ENCODE measurements around the gene ERAS. TPM values are rescaled to one million over a fixed set of nuclear protein-coding genes. Genes with fewer than 3 reads are reported as not detected.

The ERAS gene
- total and polyA plus RNA-seq, 4 experiments from 2014 or later = not detected

DNA sequence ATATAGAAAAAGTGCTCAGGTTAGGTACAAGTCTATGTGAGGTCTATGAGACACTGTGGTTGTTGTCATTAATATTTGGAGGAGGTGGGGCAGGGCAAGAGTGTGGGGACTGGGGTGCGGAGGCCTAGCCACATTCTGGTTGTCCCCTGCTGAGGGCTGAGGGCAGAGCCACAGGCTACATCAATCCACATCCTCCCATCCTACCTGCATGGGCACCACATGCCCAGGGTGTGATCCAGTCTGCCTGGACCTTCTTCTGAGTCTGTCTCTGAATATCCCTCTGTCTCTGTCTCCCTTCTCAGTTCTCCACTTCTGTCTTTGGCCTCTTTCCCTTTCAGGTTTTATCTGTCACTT lies 41.1 kb upstream of the ERAS start:
- no peak overlapping the region for H3K4me3 ChIP-seq (ENCODE audit: low read length in 2 of 2)
- H3K27ac Mint-ChIP-seq = no peak overlapping the region
- intact Hi-C loops (cut with micrococcal nuclease) = no loop called here
- no peaks in the 10 kb centered on the region for H3K9me3 ChIP-seq (ENCODE audit: control insufficient read depth in 1 of 2, low read length in 2 of 2)
- no peak for DNase-seq
- H3K9me3 Mint-ChIP-seq = no peaks in the 10 kb centered on the region
- H3K36me3 ChIP-seq (ENCODE audit: insufficient read depth, low read length) = no peaks in the 10 kb centered on the region
- no peaks in the 10 kb centered on the region for H3K27me3 ChIP-seq (ENCODE audit: insufficient read depth, low read length)
- CTCF ChIA-PET (ENCODE audit: partially characterized antibody) = no interaction called here
- no peaks in the 10 kb centered on the region for H3K4me1 ChIP-seq (ENCODE audit: insufficient read depth, low read length)
- H3K4me3 Mint-ChIP-seq = no peak overlapping the region
- POLR2A ChIA-PET (ENCODE audit: partially characterized antibody) = no interaction called here
- H3K27ac ChIP-seq (ENCODE audit: low read depth, low read length) = no peak overlapping the region
- no peaks in the 10 kb centered on the region for H3K36me3 Mint-ChIP-seq
- peaks cover 0 to 9% (median 5%) of the 10 kb centered on the region in 4 donors for H3K4me1 Mint-ChIP-seq
- H3K27me3 Mint-ChIP-seq = peaks cover 0 to 1% of the 10 kb centered on the region in 2 donors

DNA sequence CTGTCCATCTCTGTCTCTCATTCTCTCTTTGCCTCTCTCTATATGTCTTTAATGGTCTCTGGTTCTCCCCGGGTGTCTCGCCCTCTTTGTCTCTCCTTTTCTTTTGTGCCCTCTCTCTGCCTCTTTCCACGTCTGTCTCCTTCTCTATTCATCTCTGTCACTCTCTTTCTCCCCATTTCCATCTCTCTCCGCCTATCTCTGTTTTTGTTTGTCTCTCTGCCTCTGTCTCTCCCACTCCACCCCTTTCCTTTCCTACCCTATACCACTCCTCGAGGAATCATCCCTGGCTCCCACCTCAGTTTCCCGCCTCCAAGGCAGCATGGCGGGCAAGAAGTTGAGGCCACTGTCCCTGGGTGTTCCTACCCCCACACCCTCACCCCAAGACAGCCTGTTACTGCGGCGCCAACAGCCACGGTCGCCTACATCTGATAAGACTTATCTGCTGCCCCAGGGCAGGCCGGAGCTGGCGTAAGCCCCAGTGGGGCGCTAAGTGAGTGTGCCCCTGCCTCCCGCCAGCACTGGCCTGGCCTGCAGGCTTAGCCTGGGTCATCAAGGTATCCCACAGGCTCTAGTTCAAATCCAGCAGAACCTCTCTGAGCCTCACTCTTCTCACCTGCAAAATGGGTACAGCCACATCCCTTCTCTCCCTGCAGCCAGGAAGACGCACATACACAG lies 40.6 kb upstream of the ERAS start:
- Histone ChIP-seq H3K4me1 (ENCODE audit: insufficient read depth, low read length) (no peaks in the 10 kb centered on the region), H3K27ac (ENCODE audit: low read depth, low read length) (no peak overlapping the region), H3K36me3 (ENCODE audit: insufficient read depth, low read length) (no peaks in the 10 kb centered on the region), H3K4me3 (ENCODE audit: low read length in 2 of 2) (no peak overlapping the region), H3K27me3 (ENCODE audit: insufficient read depth, low read length) (no peaks in the 10 kb centered on the region), H3K9me3 (ENCODE audit: control insufficient read depth in 1 of 2, low read length in 2 of 2) (no peaks in the 10 kb centered on the region)
- Mint-ChIP-seq H3K36me3 (no peaks in the 10 kb centered on the region), H3K9me3 (no peaks in the 10 kb centered on the region), H3K4me3 (no peak overlapping the region), H3K27ac (peak overlapping the region in 1 of 7 donors; percentile 65), H3K4me1 (peaks cover 0 to 9% (median 5%) of the 10 kb centered on the region in 4 donors), H3K27me3 (peaks cover 0 to 1% of the 10 kb centered on the region in 2 donors)
- no peak for DNase-seq
- CTCF ChIA-PET (ENCODE audit: partially characterized antibody) = no interaction called here
- POLR2A ChIA-PET (ENCODE audit: partially characterized antibody) = no interaction called here
- intact Hi-C loops (cut with micrococcal nuclease) = no loop called here

DNA sequence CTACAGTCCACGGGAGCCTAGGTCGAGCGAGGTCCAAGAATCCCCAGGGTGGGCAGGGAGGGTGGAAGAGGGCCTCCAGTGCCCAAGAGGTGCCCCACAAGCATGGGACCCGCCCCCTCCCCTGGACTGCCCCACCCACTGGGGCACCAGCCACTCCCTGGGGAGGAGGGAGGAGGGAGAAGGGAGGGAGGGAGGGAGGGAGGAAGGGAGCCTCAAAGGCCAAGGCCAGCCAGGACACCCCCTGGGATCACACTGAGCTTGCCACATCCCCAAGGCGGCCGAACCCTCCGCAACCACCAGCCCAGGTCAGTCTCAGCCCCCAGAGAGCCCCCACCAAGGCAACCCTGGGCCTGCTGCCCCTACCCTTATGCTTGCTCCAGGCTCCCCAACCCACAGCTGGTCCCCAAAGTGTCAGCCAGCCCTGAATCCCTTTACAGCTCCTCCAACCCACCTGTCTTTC lies 39.9 kb upstream of the ERAS start, which contains the start of gene GATA1:
TSS of gene GATA1 (plus strand) at position 250 of the 460 bp plus-strand sequence. CDS start 4,520 bp downstream, outside the sequence.
- no peaks in the 10 kb centered on the region for H3K4me1 ChIP-seq (ENCODE audit: insufficient read depth, low read length)
- ChIA-PET POLR2A (ENCODE audit: partially characterized antibody) (no interaction called here), CTCF (ENCODE audit: partially characterized antibody) (no interaction called here)
- no peaks in the 10 kb centered on the region for H3K27me3 ChIP-seq (ENCODE audit: insufficient read depth, low read length)
- intact Hi-C loops (cut with micrococcal nuclease) = no loop called here
- peak within 1 kb of the TSS in 2 of 7 donors; percentile 61 to 65 for H3K27ac Mint-ChIP-seq
- H3K36me3 Mint-ChIP-seq = no peaks in the 10 kb centered on the region
- H3K27me3 Mint-ChIP-seq = peaks cover 0 to 1% of the 10 kb centered on the region in 2 donors
- no peak within 1 kb of the TSS for H3K4me3 ChIP-seq (ENCODE audit: low read length in 2 of 2)
- H3K4me3 Mint-ChIP-seq = no peak within 1 kb of the TSS
- no peaks in the 10 kb centered on the region for H3K36me3 ChIP-seq (ENCODE audit: insufficient read depth, low read length)
- H3K9me3 Mint-ChIP-seq = no peaks in the 10 kb centered on the region
- no peak for DNase-seq
- no peaks in the 10 kb centered on the region for H3K9me3 ChIP-seq (ENCODE audit: control insufficient read depth in 1 of 2, low read length in 2 of 2)
- H3K4me1 Mint-ChIP-seq = peaks cover 0 to 9% (median 5%) of the 10 kb centered on the region in 4 donors
- no peak within 1 kb of the TSS for H3K27ac ChIP-seq (ENCODE audit: low read depth, low read length)

DNA sequence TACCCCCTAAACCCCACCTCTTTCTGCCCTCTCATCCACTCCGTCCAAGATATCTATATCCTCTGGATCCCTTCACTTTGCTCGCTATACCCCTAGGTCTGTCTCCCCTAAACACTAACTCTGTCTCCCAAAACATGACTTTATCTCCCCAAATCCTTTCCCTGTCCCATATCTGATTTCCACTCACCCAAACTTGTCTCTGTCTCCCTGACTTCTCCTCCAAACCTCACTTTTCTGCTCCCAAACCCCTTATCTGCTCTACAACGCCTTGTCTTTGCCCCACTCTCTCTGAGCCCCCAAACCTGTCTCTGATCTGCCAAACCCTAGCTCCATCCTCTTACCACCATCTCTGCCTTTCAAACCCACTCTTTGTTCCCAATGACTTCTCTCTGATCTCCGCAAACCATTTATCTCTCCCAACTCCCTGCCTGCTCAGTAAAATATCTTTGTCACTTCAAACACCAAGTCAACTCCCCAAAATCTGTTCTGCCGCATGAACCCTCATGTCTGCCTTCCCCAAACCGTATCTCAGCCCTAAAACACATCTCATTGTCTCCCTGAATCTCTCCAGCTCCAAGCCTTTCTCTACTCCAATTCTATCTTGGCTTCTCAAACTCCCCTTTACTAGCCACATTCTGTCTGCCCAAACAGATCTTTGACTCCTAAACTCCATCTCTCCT lies 39.3 kb upstream of the ERAS start:
- Mint-ChIP-seq H3K4me1 (peaks cover 0 to 9% (median 5%) of the 10 kb centered on the region in 4 donors), H3K27me3 (peaks cover 0 to 1% of the 10 kb centered on the region in 2 donors), H3K36me3 (no peaks in the 10 kb centered on the region), H3K9me3 (no peaks in the 10 kb centered on the region), H3K27ac (peak overlapping the region in 1 of 7 donors; percentile 61), H3K4me3 (no peak overlapping the region)
- CTCF ChIA-PET (ENCODE audit: partially characterized antibody) = no interaction called here
- Histone ChIP-seq H3K36me3 (ENCODE audit: insufficient read depth, low read length) (no peaks in the 10 kb centered on the region), H3K4me1 (ENCODE audit: insufficient read depth, low read length) (no peaks in the 10 kb centered on the region), H3K9me3 (ENCODE audit: control insufficient read depth in 1 of 2, low read length in 2 of 2) (no peaks in the 10 kb centered on the region), H3K4me3 (ENCODE audit: low read length in 2 of 2) (no peak overlapping the region), H3K27me3 (ENCODE audit: insufficient read depth, low read length) (no peaks in the 10 kb centered on the region), H3K27ac (ENCODE audit: low read depth, low read length) (no peak overlapping the region)
- POLR2A ChIA-PET (ENCODE audit: partially characterized antibody) = no interaction called here
- intact Hi-C loops (cut with micrococcal nuclease) = no loop called here
- no peak for DNase-seq

DNA sequence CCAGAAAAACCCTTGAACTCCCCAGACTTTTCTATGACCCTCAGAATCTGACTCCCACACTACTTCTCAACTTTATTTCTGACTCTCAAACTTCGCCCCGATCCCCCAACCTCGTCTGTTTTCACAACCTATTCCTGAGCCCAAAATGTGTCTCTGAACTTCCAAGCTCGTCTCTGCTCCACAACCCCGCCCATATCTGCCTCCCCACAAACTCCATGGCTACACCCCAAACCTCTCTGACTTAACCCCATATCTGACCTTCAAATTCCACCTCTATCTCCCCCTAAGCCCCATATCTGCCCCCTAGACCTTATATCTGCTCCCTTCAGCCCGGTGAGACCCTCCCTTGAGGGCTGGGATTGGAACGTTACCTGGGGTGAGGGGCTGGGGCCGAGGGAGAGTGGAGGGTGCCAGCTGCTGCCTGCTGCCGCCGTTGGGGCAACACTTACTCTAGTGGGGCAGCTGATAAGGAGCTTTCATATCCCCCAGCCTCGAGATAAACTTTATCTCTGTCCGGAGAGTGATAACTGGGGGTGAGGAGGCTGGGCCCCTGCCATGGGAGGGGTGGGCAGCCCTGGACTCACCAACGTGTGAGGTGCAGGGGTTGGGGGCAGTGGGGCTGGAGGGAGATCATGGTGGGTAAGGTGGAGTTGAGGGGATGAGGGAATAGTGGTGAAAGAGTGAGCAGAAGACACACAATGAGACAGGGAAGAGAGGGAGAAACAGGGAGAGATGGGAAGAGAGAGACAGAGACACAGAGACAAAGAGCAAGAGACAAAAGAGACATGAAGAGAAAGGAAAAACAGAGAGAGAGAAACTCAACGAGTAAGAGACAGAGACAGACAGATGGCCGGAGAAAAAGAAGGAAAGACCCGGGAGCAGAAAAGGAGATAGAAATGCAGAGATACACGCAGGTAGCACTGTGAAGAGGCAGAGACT lies 38.5 kb upstream of the ERAS start:
- no peak overlapping the region for H3K4me3 Mint-ChIP-seq
- CTCF ChIA-PET (ENCODE audit: partially characterized antibody) = no interaction called here
- DNase-seq = no peak

DNA sequence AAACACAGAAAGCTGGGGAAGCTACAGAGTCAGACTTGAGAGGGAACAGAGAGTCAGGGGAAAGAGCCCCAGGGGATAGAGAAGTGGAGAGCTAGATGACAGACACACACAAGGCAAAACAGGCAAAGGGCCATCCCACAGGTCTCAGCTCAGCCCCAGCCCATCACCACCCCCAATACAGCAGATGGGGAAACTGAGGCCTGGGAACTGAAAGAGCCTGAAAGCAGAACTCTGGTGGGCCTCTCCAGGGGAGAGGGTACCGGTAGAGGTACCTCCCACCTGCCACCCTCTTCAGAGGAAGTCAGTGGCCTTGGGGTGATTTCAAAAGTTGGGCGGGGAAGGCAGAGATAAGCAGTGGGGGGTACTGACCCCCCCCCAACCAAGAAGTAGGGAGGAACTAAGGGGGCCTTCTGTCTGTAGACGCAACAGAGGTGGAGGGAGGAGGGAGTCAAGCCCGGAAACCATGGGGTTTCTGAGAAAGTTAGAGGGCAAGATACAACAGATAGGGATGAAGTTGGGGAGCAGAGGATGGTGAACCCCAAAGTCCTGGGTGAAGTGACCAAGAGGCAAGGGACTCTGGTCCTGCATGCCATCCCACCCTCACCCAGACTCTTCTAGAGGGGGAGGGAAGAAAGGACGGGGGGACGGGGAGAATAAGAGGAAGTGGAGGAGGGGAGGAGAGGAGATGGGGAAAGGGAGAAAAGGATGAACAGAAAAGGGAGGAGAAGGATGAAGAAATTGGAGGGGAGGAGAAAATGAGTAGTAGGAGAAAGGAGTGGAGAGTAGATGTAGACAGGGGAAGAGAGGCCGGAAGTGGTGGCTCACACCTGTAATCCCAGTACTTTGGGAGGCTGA lies 36.7 kb upstream of the ERAS start:
- H3K36me3 ChIP-seq (ENCODE audit: insufficient read depth, low read length) = no peaks in the 10 kb centered on the region
- no peaks in the 10 kb centered on the region for H3K9me3 Mint-ChIP-seq
- H3K27ac ChIP-seq (ENCODE audit: low read depth, low read length) = no peak overlapping the region
- peak overlapping the region in 2 of 7 donors; percentile 44 to 80 for H3K27ac Mint-ChIP-seq
- H3K27me3 ChIP-seq (ENCODE audit: insufficient read depth, low read length) = no peaks in the 10 kb centered on the region
- H3K9me3 ChIP-seq (ENCODE audit: control insufficient read depth in 1 of 2, low read length in 2 of 2) = no peaks in the 10 kb centered on the region
- peaks cover 0 to 1% of the 10 kb centered on the region in 2 donors for H3K27me3 Mint-ChIP-seq
- POLR2A ChIA-PET (ENCODE audit: partially characterized antibody) = no interaction called here
- intact Hi-C loops (cut with micrococcal nuclease) = no loop called here
- CTCF ChIA-PET (ENCODE audit: partially characterized antibody) = no interaction called here
- no peak overlapping the region for H3K4me3 ChIP-seq (ENCODE audit: low read length in 2 of 2)
- no peak for DNase-seq
- H3K36me3 Mint-ChIP-seq = no peaks in the 10 kb centered on the region
- H3K4me1 Mint-ChIP-seq = peaks cover 0 to 9% (median 5%) of the 10 kb centered on the region in 4 donors
- no peaks in the 10 kb centered on the region for H3K4me1 ChIP-seq (ENCODE audit: insufficient read depth, low read length)
- peak overlapping the region in 1 of 8 donors; percentile 41 for H3K4me3 Mint-ChIP-seq

More for the DNA sequence above, 38.5 kb upstream of the ERAS start:
- Mint-ChIP-seq H3K36me3 (no peaks in the 10 kb centered on the region), H3K27ac (peak overlapping the region in 2 of 7 donors; percentile 27 to 61), H3K27me3 (peaks cover 0 to 1% of the 10 kb centered on the region in 2 donors), H3K4me1 (peaks cover 0 to 9% (median 5%) of the 10 kb centered on the region in 4 donors), H3K9me3 (no peaks in the 10 kb centered on the region)
- no peaks in the 10 kb centered on the region for H3K36me3 ChIP-seq (ENCODE audit: insufficient read depth, low read length)
- no peaks in the 10 kb centered on the region for H3K4me1 ChIP-seq (ENCODE audit: insufficient read depth, low read length)
- H3K27ac ChIP-seq (ENCODE audit: low read depth, low read length) = no peak overlapping the region
- intact Hi-C loops (cut with micrococcal nuclease) = no loop called here
- H3K4me3 ChIP-seq (ENCODE audit: low read length in 2 of 2) = no peak overlapping the region
- POLR2A ChIA-PET (ENCODE audit: partially characterized antibody) = no interaction called here
- H3K9me3 ChIP-seq (ENCODE audit: control insufficient read depth in 1 of 2, low read length in 2 of 2) = no peaks in the 10 kb centered on the region
- no peaks in the 10 kb centered on the region for H3K27me3 ChIP-seq (ENCODE audit: insufficient read depth, low read length)

Measured in CD4-positive, alpha-beta memory T cell (primary cell).